GM18909 (cell line): Measurements from ENCODE around the gene OASL.

Experiments
- ATAC-seq: cut with Tn5 transposase; IDR thresholded peaks from one replicate; pipeline ENCODE4 v1.9.1; 2021; ENCODE audit warnings: mild to moderate bottlenecking; ENCODE audit not compliant: unreplicated experiment, poor library complexity

The OASL gene

GRCh38 chr12:120971299-120972180 lies 67.5 kb downstream of the OASL start:
- ATAC-seq: no peak

- no peak for ATAC-seq
These were observed 68.7 kb downstream of the OASL start for GRCh38 chr12:120970310-120970709.
